ENCODE data around the gene ADCY5.

GRCh38 chr3:123445702-123446101 lies 3.2 kb downstream of the ADCY5 start:
- no peak for TF ChIP-seq CTCF (conservative IDR thresholded peaks at IDR 0.05)
- no peak for TF ChIP-seq EZH2 (IDR thresholded peaks at IDR 0.05; ENCODE audit: low read depth)
